ENCODE results near the gene TMEM50A.
"Not testable (repeated sequence)": the region's sequence is repeated elsewhere in the genome, so short reads cannot be mapped to it uniquely, and the experiment has no call there.

The TMEM50A gene

DNA sequence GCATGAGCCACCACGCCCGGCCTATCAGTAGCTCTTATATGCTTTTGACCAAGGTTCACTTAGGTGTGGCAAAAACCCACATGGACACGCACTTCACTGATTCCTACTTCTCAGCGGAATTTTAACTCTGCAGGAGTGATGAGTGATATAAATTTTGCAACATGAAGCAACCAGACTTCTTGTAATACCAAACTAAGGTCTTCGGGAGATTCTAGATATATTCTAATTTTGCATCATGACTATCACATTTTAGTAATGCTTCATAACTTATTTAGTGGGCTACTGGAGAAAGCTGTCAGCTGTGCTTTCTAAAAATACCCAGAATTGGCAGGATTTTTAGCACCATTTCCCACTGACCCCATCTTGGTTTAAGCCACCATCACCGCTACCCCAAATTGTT, 54.7 kb downstream of the TMEM50A start:
- no peak for DNase-seq (ENCODE audit: insufficient read length)
- TF ChIP-seq POLR2AphosphoS5 (IDR thresholded peaks at IDR 0.05; ENCODE audit: low read depth, low read length) = no peak
- TF ChIP-seq POLR2A (IDR thresholded peaks at IDR 0.05; ENCODE audit: low read depth, low read length) = no peak
- TF ChIP-seq TAF1 (IDR thresholded peaks at IDR 0.05; ENCODE audit: borderline replicate concordance, low read depth, low read length) = no peak
- FAIRE-seq = no peak

DNA sequence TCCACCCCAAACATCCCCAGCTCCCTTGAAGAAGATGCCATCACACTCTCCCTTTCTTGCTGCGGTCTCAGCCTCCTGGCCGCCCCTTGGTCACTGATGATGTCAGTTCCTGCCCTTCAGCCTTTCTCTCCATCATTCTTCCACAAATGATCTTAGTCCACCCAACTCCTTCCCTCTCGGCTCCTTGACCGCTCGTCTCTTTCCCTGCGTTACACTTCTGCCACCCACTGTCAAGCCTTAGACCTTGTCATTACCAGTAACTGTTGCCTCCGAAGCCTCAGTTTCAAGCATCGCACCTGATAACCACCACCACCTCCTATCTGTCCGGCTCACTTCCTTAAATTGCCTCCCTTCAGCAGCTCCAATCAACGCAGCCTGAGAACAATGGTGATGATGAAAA, 59.4 kb downstream of the TMEM50A start:
- FAIRE-seq = peak; percentile 84

GRCh38 chr1:25398079-25398478, 59.9 kb downstream of the TMEM50A start:
- DNase-seq (ENCODE audit: insufficient read length); FAIRE-seq: not testable (repeated sequence)

More for the DNA sequence above, 59.4 kb downstream of the TMEM50A start:
- DNase-seq (ENCODE audit: insufficient read length) = not testable (repeated sequence)

GRCh38 chr1:25402947-25403803, 65.0 kb downstream of the TMEM50A start:
- peak; percentile 78 for FAIRE-seq
- not testable (repeated sequence) for DNase-seq (ENCODE audit: insufficient read length)

- not testable (repeated sequence) for FAIRE-seq; DNase-seq (ENCODE audit: insufficient read length)
These were observed 67.7 kb downstream of the TMEM50A start for GRCh38 chr1:25405731-25406305.

- FAIRE-seq; DNase-seq (ENCODE audit: insufficient read length): not testable (repeated sequence)
These were observed 71.7 kb downstream of the TMEM50A start for GRCh38 chr1:25409641-25410427.

Data from GM12892 (cell line).